ENCODE data around the gene EXOC1L.

Gene EXOC1L, protein sequence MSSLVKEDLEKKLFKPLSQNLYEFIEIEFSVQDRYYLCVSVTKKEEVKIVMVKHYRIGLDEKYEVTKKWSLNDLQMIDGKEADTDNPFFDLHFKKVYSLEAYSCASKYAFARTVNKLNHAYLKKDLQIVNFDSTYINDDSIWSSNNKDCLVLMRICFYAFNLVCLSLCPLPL

GRCh38 chr4:55819634-55820033, at the start of gene EXOC1L:
EXOC1L (plus strand) TSS chr4:55819790; CDS start chr4:55820027, 237 bp downstream.
- DNase-seq (ENCODE audit: low spot score): no peak

DNA sequence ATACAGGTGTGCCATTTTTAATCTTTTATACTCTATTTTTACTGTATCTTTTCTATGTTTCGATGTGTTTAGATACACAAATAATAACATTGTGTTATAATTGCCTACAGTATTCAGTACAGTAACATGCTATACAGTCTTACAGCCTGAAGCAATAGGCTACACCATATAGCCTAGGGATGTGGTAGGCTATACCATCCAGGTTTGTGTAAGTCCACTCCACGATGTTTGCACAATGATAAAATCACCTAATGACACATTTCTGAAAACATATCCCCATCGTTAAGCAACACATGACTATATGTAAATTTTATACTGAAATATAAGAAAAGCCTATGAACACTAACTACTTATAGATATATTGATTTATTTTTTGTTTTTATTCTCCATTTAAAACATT, 48.9 kb upstream of the EXOC1L start:
- DNase-seq (ENCODE audit: low spot score): no peak

DNA sequence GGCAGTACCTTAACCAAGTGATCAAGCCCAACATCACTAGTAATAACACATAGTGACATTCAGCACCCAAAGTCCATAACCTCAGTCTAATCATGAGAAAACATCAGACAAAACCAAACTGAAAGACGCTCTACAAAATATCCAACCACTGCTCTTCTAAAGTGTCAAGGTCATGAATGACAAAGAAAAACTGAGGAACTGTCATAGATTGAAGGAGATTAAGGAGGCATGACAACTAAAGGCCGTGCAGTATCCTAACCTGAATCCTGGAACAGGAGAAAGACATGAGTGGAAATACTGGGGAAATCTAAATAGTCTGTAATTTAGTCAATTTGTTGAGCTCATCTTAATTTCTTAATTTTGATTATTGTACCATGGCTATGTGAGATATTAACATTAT, 38.2 kb upstream of the EXOC1L start:
- DNase-seq (ENCODE audit: low spot score): no peak

- no peak for DNase-seq (ENCODE audit: low spot score)
Observed at GRCh38 chr4:55781812-55782211, 37.8 kb upstream of the EXOC1L start.

DNA sequence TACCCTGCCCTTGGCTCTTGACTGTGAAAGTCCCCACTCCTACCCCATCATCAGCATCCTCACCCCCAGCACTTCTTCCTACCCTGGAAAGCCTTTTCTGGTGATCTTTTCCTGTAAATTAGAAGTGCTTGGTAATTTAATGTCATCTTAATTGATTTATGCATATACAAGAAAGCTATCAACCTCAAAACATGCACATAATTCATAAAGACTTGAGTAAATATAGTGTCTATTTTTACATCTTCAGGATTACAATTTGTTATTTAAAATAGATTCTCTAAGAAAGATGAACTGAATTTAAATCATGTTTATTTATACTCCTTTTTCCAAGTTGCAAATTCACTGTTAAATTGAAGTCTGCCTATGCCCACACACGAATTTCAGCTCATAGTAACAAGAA, 36.0 kb upstream of the EXOC1L start:
- DNase-seq (ENCODE audit: low spot score): no peak

- no peak for DNase-seq (ENCODE audit: low spot score)
Observed at GRCh38 chr4:55784747-55785146, 34.8 kb upstream of the EXOC1L start.

DNA sequence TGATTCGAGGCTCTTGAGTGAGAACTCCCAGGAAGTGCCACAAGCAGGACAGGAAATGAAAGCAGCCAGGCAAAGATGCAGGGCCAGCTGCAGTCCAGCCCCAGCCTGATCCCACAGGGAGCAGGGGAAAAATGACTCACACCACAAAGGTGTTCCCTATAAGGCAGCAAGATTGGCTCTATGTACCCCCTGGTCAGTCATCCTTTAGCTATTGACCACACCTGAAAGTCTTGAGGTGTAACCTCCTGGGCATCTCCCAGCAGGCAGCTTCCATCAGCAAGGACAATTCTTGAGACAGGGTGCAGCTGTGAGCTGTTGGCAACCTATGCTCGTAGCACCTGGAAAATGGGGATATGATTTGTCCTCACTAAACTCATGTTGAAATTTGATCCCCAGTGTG, 27.9 kb upstream of the EXOC1L start:
- DNase-seq (ENCODE audit: low spot score): no peak

DNA sequence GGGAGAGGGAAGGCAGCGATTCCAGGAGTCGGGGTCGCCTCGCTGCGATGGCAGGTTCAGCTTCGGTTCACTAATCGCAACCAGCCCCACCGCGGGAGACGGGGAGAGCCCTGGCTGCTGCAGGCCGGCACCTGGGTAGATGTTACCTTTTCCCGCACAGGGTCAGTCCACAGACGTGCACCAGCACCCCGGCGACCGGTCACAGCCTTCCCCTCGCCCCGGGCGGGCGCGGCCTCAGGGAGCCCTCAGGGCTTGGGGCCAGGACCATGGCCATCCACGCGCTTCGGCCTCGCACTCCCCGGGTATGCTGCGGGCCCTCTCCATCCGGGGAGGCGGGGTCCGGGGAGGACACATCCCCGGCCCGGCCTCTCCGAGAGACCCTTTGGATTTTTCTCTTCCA, 26.1 kb upstream of the EXOC1L start:
- no peak for DNase-seq (ENCODE audit: low spot score)

DNA sequence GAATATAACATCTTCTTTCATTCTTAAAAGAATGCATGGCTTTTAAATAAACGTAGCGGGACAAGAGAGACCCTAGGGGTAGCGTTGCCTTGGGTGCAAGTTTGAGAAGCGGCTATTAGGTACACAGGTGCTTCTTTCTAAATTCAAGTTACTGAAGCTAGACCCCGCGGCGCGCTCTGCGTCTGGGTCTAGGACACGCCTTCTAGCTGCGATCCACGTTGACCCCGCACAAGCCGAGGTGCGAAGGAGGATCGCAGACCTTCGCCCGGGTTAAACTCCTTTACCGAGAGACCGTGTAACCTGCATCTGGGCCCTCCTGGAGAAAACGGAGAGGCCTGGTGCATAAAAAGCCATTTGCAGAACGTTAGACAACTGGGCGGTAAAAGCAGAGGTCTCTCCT, 25.5 kb upstream of the EXOC1L start:
- DNase-seq (ENCODE audit: low spot score): no peak

GRCh38 chr4:55795341-55795740, 24.2 kb upstream of the EXOC1L start:
- DNase-seq (ENCODE audit: low spot score): no peak

DNA sequence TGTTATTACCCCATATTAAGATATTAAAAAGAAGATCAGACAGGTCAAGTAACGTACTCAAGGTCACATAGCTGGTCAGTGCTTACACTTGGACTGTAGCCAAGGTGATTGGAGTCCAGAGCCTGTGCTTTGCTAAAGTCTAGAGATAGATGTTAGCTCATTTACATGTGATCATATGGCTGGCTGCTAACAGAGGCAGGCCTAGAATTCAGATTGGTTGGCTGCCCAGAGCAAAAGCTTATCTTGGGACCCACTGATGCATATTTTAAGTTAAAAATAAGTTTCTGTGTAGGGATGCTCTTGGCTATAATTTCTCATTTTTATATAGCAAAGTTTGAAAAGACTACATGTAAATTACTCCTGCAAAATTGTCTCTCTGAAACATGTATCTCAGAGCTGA, 18.1 kb upstream of the EXOC1L start:
- no peak for DNase-seq (ENCODE audit: low spot score)

- DNase-seq (ENCODE audit: low spot score): no peak
Observed at GRCh38 chr4:55807556-55807955, 12.0 kb upstream of the EXOC1L start.

DNA sequence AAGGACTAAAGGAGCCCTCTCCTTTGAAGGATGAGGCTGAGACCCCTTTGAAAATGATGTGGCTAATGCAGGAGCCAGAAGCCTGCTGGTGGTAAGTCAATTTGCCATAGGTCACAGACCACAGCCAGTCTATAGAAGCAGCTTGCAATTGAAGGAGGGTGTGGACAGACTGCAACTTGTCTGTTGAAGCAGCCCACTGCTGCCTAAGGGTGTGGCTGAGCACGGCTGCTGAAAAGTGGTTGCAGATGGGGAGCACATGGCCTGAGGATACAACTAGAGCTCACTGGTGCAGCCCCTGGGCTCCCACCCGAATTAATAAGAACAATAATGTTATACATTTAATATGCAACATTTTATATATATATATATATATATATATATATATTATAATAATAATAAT, 11.4 kb upstream of the EXOC1L start:
- DNase-seq (ENCODE audit: low spot score): no peak

- DNase-seq (ENCODE audit: low spot score): no peak
Observed at GRCh38 chr4:55808632-55809031, 11.0 kb upstream of the EXOC1L start.

DNA sequence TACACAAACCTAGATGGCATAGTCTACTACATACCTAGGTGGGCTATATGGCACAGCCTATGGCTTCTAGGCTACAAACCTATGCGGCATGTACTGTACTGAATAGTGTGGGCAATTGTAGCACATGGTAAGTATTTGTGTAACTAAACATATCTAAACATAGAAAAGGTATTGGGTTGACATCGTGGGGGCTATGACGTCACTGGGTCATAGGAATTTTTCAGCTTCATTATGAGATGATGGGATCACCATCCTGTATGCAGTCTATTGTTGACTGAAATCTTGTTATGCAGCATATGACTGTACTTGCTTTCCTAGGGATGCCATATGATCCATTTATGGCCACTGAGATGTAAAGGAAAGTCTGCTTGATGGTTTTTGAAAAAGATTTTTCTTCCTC, 1.9 kb upstream of the EXOC1L start:
- DNase-seq (ENCODE audit: low spot score): no peak

DNA sequence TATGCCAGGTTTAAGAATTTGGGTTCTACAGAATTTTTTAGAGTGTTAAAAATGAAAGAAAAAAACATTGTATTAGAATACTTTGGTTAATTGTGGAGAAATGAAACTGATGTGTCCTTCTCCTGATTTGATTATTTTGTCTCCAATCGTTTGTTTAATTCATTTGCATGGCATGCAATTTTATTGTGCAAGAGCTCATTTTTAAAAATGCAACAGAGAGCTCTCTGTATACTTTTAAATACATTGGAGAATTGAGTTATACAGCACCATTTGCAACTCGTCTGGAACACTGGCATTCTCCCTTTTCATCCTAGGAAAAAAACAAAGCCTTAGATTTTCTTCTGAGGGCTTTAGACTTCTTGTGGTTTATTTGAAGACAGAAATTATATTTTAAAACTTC, 689 bp downstream of the EXOC1L start:
- no peak for DNase-seq (ENCODE audit: low spot score)

DNA sequence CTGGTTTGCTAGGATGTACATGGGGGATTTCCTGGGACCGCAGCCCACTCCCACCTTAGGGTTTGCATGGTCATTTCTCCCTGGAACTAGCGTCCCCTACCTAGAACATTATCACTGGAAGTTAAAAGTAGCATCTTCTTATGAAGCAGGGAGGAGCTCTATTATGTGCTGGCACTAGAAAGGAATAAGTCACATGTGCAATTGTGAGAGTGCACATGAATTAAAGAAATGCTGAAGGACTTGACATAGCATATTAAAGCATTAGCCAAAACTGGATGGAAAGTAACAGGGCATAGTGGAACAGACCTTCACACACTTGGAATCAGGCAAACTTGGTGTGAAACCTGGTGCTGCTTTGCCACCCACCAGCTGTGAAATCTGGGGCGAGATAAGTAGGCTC, 2.7 kb downstream of the EXOC1L start:
- DNase-seq (ENCODE audit: low spot score): no peak

GRCh38 chr4:55824865-55825264, 5.3 kb downstream of the EXOC1L start:
- no peak for DNase-seq (ENCODE audit: low spot score)

DNA sequence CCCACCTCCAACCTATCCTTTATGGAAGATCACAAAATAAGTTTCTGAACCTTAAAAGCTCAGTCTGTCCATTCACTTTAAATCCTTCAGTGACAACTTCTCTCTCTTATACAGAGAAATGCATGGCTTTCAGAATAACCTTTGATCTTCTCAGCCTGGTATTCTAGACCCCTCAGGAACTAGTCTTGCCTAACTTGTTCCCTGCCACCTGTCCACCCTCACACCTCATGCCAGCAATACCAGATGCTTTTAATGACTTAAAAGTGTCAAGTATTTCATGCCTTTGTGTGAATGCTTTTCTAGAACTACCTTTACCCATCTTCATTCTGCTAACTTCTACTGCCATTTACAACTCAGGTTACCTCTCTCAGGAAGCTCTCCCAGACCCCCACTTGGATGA, 7.4 kb downstream of the EXOC1L start:
- no peak for DNase-seq (ENCODE audit: low spot score)

- DNase-seq (ENCODE audit: low spot score): no peak
Observed at GRCh38 chr4:55827582-55827981, 8.0 kb downstream of the EXOC1L start.

DNA sequence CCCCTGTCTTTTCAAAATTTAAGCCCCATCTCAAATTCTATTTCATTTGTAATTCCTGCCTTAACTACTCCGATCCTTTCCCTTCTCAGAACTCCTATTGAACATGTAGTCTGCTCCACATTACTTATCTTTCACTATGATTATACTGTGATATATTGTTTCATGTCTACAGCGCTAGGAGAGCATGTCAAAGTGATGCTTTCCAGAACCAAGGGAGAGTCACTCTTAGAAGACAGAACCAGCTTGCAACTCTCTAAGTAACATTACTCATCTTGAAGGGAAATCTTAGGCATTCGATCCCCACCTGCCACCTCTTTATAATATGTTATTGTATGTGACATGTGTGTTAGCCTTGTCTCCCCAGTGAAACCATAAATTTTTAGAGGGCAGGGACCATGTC, 10.5 kb downstream of the EXOC1L start:
- DNase-seq (ENCODE audit: low spot score): no peak

DNA sequence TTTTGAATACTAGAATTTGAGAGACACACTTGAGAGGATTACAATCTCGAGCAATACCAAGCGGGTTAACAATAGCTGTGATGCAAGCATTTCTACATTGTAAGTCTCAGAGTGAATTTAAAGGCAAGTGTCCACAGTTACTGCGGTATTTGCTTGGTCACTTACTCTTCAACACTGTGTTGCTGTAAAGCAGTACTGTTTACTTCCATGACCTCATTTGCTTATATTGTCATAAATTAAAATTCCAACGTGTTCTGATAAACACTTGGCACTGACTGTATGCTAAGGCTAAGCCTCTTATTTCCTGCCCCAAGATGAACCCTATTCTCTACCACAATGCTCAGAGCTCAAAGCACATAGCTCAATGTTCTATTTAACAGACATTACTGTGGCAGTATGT, 11.1 kb downstream of the EXOC1L start:
- DNase-seq (ENCODE audit: low spot score): no peak

- DNase-seq (ENCODE audit: low spot score): no peak
Observed at GRCh38 chr4:55834086-55834795, 14.7 kb downstream of the EXOC1L start.

- no peak for DNase-seq (ENCODE audit: low spot score)
Observed at GRCh38 chr4:55837903-55838302, 18.3 kb downstream of the EXOC1L start.

Measured in CD4-positive, alpha-beta T cell treated with Interleukin-15 for 4 hours (primary cell).